ENCODE results near the gene B4GALT3.

DNA sequence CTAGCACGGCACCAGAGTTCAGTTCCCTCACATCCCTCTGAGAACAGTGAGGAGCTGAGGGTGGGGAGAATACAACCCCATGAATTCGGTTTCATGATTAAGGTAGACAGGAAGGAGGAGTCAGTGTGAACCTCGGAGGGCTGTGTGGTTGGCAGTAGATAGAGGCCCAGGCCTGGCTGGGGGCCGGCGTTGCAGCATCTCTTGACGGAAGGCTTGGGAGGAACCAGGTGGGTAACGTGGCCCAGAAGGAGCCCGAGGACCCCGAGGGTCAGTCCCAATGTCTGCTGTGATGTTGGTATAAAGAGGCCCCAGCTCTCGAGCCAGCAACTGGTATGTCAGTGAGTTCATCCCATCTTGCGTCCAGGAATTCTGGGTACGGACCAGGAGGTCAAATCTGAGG lies 5.6 kb downstream of the B4GALT3 start:
- no peak for TF ChIP-seq CEBPB (IDR thresholded peaks at IDR 0.05; ENCODE audit: low read depth, low read length)
- TF ChIP-seq SMC3 (IDR thresholded peaks at IDR 0.05; ENCODE audit: low read depth, low read length): no peak
- TF ChIP-seq POLR2A (IDR thresholded peaks at IDR 0.05; ENCODE audit: low read depth, low read length): no peak
- TF ChIP-seq RFX5 (IDR thresholded peaks at IDR 0.05; ENCODE audit: low read depth, low read length): no peak
- TF ChIP-seq CTCF (conservative IDR thresholded peaks at IDR 0.05; ENCODE audit: low read depth, low read length): no peak
- TF ChIP-seq FOS (IDR thresholded peaks at IDR 0.05; ENCODE audit: low read depth, low read length): no peak
- TF ChIP-seq RCOR1 (IDR thresholded peaks at IDR 0.05; ENCODE audit: insufficient replicate concordance, low read length): no peak
- TF ChIP-seq, protein P1, sequence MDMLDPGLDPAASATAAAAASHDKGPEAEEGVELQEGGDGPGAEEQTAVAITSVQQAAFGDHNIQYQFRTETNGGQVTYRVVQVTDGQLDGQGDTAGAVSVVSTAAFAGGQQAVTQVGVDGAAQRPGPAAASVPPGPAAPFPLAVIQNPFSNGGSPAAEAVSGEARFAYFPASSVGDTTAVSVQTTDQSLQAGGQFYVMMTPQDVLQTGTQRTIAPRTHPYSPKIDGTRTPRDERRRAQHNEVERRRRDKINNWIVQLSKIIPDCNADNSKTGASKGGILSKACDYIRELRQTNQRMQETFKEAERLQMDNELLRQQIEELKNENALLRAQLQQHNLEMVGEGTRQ (IDR thresholded peaks at IDR 0.05; ENCODE audit: low read depth, low read length): no peak
- no peak for TF ChIP-seq NFE2L2 (IDR thresholded peaks at IDR 0.05; ENCODE audit: low read depth, low read length)
- no peak for TF ChIP-seq BHLHE40 (IDR thresholded peaks at IDR 0.05; ENCODE audit: low read depth, low read length)
- TF ChIP-seq, protein P2, sequence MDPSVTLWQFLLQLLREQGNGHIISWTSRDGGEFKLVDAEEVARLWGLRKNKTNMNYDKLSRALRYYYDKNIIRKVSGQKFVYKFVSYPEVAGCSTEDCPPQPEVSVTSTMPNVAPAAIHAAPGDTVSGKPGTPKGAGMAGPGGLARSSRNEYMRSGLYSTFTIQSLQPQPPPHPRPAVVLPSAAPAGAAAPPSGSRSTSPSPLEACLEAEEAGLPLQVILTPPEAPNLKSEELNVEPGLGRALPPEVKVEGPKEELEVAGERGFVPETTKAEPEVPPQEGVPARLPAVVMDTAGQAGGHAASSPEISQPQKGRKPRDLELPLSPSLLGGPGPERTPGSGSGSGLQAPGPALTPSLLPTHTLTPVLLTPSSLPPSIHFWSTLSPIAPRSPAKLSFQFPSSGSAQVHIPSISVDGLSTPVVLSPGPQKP (IDR thresholded peaks at IDR 0.05; ENCODE audit: borderline replicate concordance, low read depth, low read length): no peak
- no peak for TF ChIP-seq RAD21 (IDR thresholded peaks at IDR 0.05; ENCODE audit: low read length)

All from IMR-90 (cell line).